ENCODE data around the gene NEURL1. TPM values are rescaled to one million over a fixed set of nuclear protein-coding genes. Genes with fewer than 3 reads are reported as not detected.

NEURL1 gene
- total and polyA plus RNA-seq, 2 donors (not counting 1 experiment from before 2014, with no cell fraction given), result 0.30 to 0.57 TPM

DNA sequence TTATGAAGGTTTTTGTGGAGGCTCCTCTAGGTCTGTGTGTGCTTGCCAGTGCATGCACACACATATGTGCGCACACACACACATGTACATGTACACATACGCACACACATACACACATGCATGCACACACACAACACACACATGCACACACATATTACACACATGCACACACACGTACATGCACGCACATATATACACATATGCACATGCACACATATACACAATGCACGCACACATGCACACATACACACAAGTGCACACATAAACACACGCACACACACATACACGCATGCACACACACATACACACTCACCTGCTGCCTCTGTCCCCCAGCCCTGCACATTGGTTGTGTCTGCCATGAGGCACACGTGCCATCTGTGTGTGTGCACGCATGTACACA lies 66.3 kb downstream of the NEURL1 start:
- Histone ChIP-seq H4K20me1 (ENCODE audit: control insufficient read depth, insufficient read depth, low read length, poor library complexity, severe bottlenecking) (no peaks in the 10 kb centered on the region), H2AFZ (ENCODE audit: insufficient read depth, low read depth, low read length, poor library complexity, severe bottlenecking) (no peak overlapping the region), H3K4me1 (ENCODE audit: control insufficient read depth in 2 of 2, insufficient read depth in 2 of 2, low read length in 2 of 2) (peaks cover 5 to 8% of the 10 kb centered on the region in 2 donors), H3K4me3 (ENCODE audit: control extremely low read depth in 1 of 5, extremely low read depth in 1 of 5, insufficient read depth in 1 of 5, low read depth in 2 of 5, low read length in 4 of 5) (no peak overlapping the region), H3K4me2 (replicated peaks; ENCODE audit: low read depth, low read length, poor library complexity, severe bottlenecking) (no peak overlapping the region), H3K9ac (ENCODE audit: low read length) (no peak overlapping the region), H3K27me3 (replicated peaks in 1 of 4; ENCODE audit: control extremely low read depth in 1 of 4, control insufficient read depth in 3 of 4, insufficient read depth in 4 of 4, low read length in 3 of 4) (peaks cover 0 to 26% (median 15%) of the 10 kb centered on the region in 4 experiments), H3K27ac (ENCODE audit: low read length in 2 of 2) (no peak overlapping the region), H3K36me3 (replicated peaks in 1 of 2; ENCODE audit: control extremely low read depth in 1 of 2, control insufficient read depth in 1 of 2, extremely low read depth in 1 of 2, insufficient read depth in 2 of 2, low read length in 1 of 2) (no peaks in the 10 kb centered on the region), H3K9me3 (ENCODE audit: control extremely low read depth in 1 of 3, control insufficient read depth in 2 of 3, insufficient read depth in 1 of 3, low read length in 2 of 3) (peaks cover 0 to 11% (median 3%) of the 10 kb centered on the region in 3 donors), H3K79me2 (ENCODE audit: control insufficient read depth, insufficient read depth, low read length) (no peaks in the 10 kb centered on the region)
- H3K4me3 Mint-ChIP-seq, result no peak overlapping the region
- 79% methylated on average over 8 of the region's 9 CpGs for WGBS (ENCODE audit: insufficient coverage)
- ATAC-seq (ENCODE audit: low read depth) (no peak), DNase-seq (no peak)
- H3K4me1 Mint-ChIP-seq, result peaks cover 6% of the 10 kb centered on the region
- H3K27ac Mint-ChIP-seq, result no peak overlapping the region
- ChIA-PET POLR2A (no interaction called here), CTCF (no interaction called here)
- intact Hi-C loops (cut with micrococcal nuclease), result no loop called here
- no peaks in the 10 kb centered on the region for H3K9me3 Mint-ChIP-seq (ENCODE audit: insufficient read depth)
- H3K27me3 Mint-ChIP-seq, result peaks cover 37% of the 10 kb centered on the region
- TF ChIP-seq, protein P1, sequence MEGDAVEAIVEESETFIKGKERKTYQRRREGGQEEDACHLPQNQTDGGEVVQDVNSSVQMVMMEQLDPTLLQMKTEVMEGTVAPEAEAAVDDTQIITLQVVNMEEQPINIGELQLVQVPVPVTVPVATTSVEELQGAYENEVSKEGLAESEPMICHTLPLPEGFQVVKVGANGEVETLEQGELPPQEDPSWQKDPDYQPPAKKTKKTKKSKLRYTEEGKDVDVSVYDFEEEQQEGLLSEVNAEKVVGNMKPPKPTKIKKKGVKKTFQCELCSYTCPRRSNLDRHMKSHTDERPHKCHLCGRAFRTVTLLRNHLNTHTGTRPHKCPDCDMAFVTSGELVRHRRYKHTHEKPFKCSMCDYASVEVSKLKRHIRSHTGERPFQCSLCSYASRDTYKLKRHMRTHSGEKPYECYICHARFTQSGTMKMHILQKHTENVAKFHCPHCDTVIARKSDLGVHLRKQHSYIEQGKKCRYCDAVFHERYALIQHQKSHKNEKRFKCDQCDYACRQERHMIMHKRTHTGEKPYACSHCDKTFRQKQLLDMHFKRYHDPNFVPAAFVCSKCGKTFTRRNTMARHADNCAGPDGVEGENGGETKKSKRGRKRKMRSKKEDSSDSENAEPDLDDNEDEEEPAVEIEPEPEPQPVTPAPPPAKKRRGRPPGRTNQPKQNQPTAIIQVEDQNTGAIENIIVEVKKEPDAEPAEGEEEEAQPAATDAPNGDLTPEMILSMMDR (IDR thresholded peaks at IDR 0.05), result no peak
- no peak for TF ChIP-seq EZH2 (IDR thresholded peaks at IDR 0.05; ENCODE audit: borderline replicate concordance, insufficient read depth, low read depth, low read length, poor library complexity, severe bottlenecking)

DNA sequence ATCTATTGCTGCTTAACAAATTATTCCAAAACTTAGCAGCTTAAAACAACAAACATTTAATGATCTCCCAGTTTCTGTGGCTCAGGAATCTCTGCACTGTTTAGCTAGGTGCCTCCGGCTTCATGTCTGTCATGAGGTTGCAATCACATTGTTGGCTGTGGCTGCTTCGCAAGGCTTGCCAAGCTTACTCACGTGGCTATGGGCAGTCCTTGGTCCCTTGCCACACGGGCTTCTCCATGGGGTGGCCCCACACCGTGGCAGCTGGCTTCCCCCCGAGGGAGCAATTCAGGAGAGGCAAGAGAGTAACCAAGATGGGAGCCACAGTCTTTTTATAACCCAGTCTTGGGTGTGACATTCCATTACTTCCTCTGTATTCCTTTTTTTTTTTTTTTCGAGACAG lies 67.4 kb downstream of the NEURL1 start:
- 80% methylated on average over 6 of the region's 7 CpGs for WGBS (ENCODE audit: insufficient coverage)
- Mint-ChIP-seq H3K9me3 (ENCODE audit: insufficient read depth) (no peaks in the 10 kb centered on the region), H3K27me3 (peaks cover 31% of the 10 kb centered on the region), H3K4me3 (no peak overlapping the region), H3K4me1 (peaks cover under 1% of the 10 kb centered on the region), H3K27ac (no peak overlapping the region)
- DNase-seq (no peak), ATAC-seq (ENCODE audit: low read depth) (no peak)
- Histone ChIP-seq H3K4me2 (replicated peaks; ENCODE audit: low read depth, low read length, poor library complexity, severe bottlenecking) (no peak overlapping the region), H3K4me3 (ENCODE audit: control extremely low read depth in 1 of 5, extremely low read depth in 1 of 5, insufficient read depth in 1 of 5, low read depth in 2 of 5, low read length in 4 of 5) (no peak overlapping the region), H3K27ac (ENCODE audit: low read length in 2 of 2) (no peak overlapping the region), H3K79me2 (ENCODE audit: control insufficient read depth, insufficient read depth, low read length) (no peaks in the 10 kb centered on the region), H2AFZ (ENCODE audit: insufficient read depth, low read depth, low read length, poor library complexity, severe bottlenecking) (no peak overlapping the region), H3K4me1 (ENCODE audit: control insufficient read depth in 2 of 2, insufficient read depth in 2 of 2, low read length in 2 of 2) (peaks cover 0 to under 1% of the 10 kb centered on the region in 2 donors), H3K36me3 (replicated peaks in 1 of 2; ENCODE audit: control extremely low read depth in 1 of 2, control insufficient read depth in 1 of 2, extremely low read depth in 1 of 2, insufficient read depth in 2 of 2, low read length in 1 of 2) (no peaks in the 10 kb centered on the region), H3K9ac (ENCODE audit: low read length) (no peak overlapping the region), H4K20me1 (ENCODE audit: control insufficient read depth, insufficient read depth, low read length, poor library complexity, severe bottlenecking) (no peaks in the 10 kb centered on the region), H3K27me3 (replicated peaks in 1 of 4; ENCODE audit: control extremely low read depth in 1 of 4, control insufficient read depth in 3 of 4, insufficient read depth in 4 of 4, low read length in 3 of 4) (peaks cover 0 to 17% (median 10%) of the 10 kb centered on the region in 4 experiments), H3K9me3 (ENCODE audit: control extremely low read depth in 1 of 3, control insufficient read depth in 2 of 3, insufficient read depth in 1 of 3, low read length in 2 of 3) (peaks cover 0 to 11% (median 3%) of the 10 kb centered on the region in 3 donors)
- intact Hi-C loops (cut with micrococcal nuclease), result no loop called here
- no peak for TF ChIP-seq EZH2 (IDR thresholded peaks at IDR 0.05; ENCODE audit: borderline replicate concordance, insufficient read depth, low read depth, low read length, poor library complexity, severe bottlenecking)
- TF ChIP-seq, protein P1 (IDR thresholded peaks at IDR 0.05), result no peak
- CTCF ChIA-PET, result no interaction called here
- POLR2A ChIA-PET, result no interaction called here
